GM19035 (cell line): Measurements from ENCODE around the gene MAVS.
"Not testable (repeated sequence)": the region's sequence is repeated elsewhere in the genome, so short reads cannot be mapped to it uniquely, and the experiment has no call there.

Experiments used
- ATAC-seq: cut with Tn5 transposase; IDR thresholded peaks from one replicate; pipeline ENCODE4 v1.9.1; 2021; ENCODE audit not compliant: unreplicated experiment

MAVS gene

DNA sequence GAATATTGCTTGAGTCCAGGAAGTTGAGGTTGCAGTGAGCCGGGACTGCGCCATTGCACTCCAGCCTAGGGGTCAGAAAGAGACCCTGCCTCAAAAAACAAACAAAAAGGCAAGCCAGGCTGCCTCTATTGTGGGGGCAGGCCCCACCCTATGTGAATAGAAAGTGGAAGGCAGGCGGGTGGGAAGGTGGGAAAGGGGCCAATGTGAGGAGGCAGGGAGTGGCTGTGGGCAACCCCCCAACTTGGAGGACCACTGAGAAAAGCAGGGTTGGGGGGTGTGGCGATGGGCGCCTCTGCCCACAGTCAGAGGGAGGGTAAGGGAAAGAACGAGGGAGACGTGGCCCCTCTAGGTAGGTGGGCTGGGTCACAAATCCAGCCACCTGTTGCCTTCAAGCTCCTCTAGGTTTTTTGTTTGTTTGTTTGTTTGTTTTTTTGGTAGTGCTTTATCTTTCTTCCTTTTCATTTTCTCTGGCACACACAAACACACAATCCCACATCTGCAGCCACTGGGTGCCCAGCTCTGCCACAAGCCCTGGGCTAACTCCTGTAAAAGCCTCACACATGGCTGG is 31.6 kb upstream of the MAVS start:
- ATAC-seq = no peak

DNA sequence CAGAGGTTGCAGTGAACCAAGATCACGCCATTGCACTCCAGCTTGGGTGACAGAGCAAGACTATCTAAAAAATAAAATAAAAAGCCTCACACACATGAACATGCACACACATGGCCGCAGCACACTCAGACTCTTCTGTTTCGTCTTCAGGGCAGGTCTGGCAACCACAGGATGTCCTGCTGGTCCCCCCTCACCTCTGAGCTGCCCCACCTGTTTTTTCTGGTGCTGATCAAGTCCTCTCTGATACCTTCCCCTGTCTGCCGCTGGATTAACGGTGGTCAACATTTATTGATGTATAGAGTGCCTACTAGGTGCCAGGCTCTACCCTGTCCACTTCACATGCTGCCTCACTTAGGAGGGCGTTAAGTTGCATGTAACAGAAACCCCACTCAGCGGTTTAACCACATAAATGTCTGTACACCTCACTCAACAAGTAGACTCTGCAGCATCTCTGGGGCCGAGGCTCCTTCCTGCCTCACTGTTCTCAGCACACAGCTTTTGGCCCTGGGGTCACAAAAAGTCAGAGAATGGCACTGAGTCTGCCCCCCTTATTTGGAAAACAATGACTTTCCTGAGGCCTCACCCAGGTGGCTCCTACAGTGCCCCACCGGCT is 30.8 kb upstream of the MAVS start:
- ATAC-seq = no peak

DNA sequence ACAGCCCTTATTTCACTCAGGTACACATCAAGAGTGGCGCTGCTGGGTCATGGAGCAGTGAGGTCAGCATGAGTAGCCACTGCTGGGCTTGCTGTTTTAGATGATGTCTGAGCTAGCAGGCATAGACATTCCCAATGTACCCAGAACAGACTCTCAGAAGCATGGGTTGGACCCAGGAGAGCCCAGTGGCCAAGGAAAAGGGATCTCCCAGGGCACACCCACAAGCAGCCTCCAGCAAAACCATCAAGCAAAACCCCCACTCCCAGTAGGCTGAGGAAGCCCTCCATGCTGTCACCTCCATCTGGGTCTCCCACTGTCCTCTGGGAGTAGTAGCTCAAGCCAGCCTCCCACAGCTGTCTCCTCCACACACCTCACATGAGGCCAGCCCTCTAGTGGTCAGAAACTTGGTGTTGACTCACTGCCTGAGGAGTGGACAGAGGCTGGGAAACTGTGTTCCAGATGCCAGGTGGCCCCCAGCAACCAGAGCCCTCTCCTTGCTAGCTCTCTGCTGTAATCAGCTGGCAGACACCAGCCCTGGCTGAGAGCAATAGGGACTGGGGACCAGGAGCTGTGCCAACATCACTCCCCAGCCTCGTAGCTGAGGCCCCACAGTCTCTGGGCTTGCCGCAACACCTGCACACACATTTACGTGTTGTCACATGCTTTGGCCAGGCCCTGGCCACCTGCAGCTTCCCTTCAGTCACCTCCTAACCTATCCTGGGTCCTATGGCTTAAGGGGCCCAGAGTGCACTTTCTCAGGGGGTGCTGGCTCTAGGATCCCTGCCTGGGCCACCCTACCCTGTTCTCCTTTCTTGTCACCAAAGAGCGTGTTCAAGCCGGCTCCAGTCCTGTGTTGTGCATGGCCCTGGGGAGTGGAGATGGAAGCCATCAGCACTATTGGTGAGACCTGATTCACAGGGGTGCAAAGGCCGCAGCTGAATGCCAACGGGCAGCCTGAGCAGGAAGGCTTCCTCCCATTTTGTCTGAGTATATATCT is 28.2 kb upstream of the MAVS start:
- ATAC-seq = no peak

DNA sequence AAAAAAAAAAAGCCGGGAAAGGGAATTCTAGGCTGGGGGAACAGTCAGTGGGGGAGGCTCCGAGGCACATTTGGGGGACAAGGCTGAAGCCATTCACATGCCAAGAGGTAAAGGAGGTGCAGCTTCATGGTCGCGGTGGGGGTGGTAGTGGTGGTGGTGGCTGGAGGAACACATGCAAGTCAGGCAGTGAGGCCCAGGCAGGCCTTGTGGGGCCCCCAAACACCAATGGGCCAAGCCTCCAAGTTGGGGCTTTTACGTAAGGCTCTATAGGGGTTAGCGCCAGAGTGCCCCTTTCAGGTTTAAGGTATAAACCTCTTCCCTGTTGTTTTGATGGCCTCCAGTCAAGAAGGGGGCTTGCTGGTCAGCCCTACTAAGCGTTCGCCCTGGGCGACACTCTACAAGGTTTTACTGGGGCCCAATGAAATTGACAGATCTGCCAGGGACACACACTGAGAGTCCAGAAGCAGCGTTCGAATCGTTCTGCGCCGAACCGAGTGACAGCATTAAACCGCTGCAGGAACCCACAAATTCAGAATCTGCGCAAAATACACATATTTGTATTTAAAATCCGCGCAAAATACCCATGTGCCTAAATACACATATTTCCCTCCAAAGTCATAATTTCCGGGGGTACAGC is 27.1 kb upstream of the MAVS start:
- no peak for ATAC-seq

DNA sequence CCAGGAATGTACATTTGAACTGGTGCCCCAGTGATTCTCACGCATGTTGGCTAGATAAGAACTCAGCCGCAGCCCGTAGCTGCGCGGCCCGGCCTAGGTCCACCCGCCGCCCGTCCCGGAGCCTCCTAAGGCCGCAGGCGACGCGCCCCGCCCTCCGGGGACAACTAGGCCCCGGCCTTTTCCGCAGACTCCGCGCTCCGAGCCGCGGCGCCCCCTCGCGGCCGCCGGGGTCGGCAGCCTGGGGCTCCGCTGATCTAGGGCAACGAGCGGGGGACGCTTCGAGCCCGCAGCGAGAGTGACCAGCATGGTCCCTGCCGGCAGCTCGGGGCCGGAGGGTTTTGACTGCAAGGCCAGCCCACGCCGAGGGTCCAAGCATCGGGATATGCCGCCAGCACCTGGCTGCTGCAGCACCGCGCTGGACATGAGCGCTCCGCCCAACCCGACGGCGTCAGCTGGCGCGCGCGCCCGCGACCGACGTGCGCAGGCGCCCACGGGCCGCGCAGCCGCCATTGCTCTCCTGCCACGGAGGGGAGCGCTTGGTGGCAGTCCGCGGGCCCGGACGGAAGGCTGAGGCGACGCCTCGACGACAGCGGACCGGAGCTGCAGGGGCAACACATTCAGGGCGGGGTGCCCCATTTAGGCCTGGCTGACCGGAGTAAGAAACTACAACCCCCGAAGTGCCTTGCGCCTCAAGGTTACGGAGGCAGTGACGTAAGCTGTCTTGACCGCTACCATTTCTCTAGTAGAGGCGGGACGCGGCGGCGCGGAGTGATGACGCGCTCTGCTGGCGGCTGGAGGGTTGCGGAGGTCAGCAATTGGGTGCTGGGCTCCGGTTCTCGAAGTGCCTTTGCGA is 26.4 kb upstream of the MAVS start, which contains the start of gene AP5S1:
Gene AP5S1 (plus strand): TSS at position 500 of the 853 bp plus-strand sequence. CDS start 1,571 bp downstream, outside the sequence.
- ATAC-seq = peak; percentile 79

DNA sequence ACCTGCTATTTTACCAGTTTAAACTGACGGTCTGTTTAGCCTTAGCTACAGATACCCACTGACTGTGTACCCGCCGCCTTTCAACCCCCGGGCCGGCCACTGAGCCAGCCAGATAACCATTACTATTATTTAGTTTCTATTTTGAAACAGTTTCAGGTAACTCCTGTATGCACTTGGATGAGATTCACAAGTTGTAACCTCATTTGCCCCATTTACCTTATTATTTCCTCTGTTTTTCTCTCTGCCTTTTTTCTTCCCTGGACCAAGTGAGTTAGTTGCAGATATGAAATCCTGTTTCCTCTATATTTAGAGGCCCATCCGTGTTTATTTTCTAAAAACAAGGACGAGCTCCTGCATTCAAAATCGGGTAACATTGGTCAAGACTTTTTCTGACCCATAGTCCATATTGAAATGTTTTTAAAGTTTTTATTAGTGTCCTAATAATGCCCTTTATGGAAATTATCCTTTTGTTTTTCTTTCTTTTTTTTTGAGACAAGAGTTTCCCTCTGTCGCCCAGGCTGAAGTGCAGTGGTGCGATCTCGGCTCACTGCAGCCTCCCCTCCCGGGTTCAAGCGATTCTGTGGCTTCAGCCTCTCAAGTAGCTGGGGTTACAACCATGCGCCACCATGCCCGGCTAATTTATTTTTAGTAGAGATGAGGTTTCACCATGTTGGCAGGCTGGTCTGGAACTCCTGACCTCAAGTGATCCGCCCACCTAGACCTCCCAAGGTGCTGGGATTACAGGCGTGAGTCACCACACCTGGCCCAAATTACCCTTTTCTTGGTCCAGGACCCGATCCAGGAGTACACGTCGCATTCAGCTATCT is 25.5 kb upstream of the MAVS start:
- ATAC-seq = peak; percentile 9

DNA sequence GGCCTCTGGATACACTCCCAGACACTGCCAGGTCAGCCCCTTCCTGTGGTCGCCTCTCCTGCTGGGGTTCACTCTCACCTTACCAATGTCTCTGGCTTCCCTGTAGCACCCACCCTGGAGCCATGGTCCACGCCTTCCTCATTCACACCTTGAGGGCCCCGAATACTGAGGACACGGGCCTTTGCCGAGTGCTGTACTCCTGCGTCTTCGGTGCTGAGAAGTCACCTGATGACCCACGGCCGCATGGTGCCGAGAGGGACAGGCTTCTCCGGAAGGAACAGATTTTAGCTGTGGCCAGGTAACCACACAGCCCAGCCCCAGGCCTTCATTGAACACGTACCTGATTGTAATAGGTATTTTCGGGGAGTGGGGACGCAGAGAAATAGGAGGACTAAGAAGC is 24.6 kb upstream of the MAVS start:
- ATAC-seq = no peak

DNA sequence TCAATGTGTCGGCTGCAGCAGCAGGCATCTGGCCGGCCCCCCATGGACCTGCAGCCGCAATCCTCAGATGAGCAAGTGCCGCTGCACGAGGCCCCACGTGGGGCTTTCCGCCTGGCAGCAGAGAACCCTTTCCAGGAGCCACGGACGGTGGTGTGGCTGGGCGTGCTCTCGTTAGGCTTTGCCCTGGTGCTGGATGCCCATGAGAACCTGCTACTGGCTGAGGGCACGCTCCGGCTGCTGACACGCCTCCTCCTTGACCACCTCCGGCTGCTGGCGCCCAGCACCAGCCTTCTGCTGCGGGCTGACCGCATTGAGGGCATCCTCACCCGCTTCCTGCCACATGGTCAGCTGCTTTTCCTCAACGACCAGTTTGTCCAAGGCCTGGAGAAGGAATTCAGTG is 22.8 kb upstream of the MAVS start:
- ATAC-seq = no peak

DNA sequence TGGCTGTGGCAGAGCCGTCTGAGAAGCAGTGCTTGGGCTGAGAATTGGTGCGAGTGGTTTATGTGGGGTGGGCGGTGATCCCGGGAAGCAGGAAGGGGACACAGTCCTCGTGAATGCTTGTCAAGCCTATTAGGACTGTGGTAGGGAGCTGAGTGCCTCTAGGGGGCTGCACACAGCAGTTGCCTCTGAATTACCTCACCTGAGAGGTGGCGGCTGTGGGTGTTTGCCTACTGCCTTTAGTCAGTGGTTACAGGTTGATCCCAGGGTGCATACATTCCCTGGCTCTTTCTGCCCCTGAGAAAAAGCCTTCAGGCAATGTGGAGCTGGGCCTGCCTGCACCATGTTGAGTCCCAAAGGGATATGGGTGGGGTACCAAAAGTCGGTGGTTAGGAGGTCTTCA is 21.1 kb upstream of the MAVS start:
- no peak for ATAC-seq

DNA sequence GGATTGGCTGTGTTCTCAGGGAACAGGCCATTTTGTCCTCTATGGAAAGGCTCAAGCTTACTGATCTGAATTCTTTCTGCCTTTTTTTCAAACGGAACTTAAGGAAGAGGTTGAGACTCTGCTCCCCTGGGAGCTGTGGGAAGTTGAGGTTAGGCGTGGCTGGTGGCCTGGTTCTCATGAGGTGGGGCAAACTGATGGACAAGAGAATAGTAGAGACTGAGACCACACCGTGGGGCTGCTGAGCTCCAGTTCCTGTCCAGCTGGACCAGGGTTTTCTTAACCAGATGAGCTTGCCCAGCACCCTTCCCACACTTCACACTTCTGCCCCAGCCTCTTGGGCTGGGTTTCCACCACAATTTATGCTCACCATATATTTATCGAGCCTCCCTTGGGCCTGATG is 20.2 kb upstream of the MAVS start:
- no peak for ATAC-seq

DNA sequence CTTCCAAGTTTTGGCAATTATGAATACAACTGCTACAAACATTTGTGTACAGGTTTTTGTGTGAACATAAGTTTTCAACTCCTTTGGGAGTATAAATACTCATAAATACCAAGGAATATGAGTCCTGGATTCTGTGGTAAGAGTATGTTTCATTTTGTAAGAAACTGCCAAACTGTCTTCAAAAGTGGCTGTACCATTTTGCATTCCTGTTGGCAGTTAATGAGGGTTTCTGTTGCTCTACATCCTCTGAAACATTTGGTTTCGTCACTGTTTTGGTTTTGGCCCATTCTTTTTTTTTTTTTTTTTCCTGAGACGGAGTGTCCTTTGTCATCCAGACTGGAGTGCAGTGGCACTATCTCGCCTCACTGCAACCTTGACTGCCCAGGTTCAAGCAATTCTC is 17.8 kb upstream of the MAVS start:
- ATAC-seq = no peak

DNA sequence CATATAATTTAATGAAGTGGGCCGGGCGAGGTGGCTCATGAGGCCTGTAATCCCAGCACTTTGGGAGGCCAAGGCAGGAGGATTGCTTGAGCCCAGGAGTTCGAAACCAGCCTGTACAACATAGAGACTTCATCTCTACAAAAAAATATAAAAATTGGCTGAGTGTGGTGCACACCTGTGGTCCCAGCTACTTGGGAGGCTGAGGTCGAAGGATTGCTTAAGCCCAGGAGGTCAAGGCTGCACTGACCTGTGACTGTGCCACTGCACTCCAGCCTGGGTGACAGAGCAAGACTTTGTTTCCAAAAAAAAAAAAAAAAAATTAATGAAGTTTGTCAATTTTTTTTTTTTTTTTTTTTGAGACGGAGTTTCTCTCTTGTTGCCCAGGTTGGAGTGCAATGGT is 16.7 kb upstream of the MAVS start:
- not testable (repeated sequence) for ATAC-seq

DNA sequence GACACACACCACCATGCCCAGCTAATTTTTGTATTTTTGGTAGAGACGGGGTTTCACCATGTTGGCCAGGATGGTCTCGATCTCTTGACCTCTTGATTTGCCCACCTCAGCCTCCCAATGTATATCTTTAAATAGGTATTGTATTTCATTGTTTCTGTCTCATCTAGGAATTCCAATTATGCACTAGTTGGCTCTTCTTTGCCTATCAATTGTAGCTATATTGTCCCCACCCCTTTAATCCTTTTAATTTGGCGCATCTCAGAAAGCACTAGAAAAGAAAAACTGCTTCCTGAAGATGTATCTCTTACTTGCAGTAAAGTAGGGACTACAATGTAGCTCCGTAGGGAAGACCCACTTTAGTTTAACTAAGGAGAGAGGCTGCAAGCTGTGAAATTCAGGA is 10.5 kb upstream of the MAVS start:
- no peak for ATAC-seq

DNA sequence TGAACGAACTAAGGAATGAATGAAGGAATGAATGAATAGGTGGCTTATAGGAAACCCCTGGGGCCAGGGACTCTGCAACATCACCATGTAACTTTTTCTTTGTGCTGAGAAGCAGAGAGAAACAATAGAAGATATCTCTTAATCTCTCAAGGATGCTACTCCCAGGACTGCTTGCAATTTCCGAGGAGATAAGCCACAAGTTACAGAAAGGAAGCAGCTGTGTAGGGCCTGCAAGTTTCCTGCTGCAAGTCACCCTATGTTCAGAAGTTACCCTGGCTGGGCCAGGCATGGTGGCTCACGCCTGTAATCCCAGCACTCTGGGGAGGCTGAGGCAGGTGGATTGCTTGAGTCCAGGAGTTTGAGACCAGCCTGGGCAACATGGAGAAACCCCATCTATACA is 7.3 kb upstream of the MAVS start:
- ATAC-seq = no peak

DNA sequence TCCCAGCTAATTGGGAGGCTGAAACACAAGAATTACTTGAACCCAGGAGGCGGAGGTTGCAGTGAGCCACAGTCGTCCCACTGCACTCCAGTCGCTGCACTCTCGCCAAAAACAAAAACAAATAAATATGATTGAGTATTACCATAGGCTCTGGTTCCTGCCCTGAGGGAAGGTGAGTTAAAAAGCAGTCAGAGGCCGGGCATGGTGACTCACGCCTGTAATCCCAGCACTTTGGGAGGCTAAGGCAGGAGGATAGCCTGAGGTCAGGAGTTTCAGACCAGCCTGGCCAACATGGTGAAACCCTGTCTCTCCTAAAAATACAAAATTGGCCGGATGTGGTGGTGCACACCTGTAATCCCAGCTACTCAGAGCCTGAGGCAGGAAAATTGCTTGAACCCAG is 6.4 kb upstream of the MAVS start:
- not testable (repeated sequence) for ATAC-seq

DNA sequence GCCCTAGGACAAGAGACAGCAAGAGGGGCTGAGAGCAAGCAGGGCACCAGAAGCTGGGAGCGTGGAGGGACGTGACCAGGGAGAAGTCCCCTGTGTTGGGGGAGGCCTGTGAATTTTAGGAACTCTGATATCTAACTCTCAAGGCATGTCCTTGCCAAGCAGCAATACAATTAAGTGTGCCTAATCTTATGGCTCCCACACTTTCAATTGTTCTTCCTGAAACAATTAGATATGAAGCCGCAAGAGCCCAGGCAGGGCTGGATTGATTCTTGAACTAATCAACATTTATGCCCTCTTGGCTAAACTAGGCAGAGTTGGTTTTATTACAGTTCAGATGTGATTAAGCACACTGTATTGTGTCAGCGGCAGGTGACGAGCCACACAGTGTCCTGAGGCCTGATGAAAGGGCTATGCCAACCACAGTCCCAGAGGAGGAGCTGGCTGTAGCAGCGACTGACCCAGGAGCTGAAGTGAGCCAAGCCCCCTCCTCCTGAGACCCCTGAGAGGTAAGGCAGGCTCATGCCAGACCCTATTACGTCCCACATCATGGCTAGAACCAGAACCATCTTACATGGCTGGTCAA is 4.2 kb upstream of the MAVS start:
- no peak for ATAC-seq

DNA sequence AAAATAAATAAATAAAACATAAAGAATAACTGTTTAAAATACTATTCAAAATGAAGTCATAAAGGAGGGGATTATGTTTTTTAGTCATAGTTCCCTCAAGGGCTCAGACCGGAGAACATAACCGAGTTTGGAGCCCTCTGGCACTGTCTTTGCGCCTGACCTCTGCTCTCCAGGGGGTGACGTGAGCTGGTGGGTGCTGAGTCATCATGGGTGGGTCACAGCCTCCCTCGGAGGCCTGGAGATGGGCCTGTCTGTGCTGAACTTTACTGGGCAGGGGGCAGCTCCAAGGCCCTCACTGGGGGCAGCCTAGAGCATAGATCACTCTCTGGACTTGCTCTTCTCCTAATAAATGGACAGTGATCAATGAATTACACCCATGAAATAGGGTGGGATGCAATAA is 3.1 kb upstream of the MAVS start:
- ATAC-seq = no peak

DNA sequence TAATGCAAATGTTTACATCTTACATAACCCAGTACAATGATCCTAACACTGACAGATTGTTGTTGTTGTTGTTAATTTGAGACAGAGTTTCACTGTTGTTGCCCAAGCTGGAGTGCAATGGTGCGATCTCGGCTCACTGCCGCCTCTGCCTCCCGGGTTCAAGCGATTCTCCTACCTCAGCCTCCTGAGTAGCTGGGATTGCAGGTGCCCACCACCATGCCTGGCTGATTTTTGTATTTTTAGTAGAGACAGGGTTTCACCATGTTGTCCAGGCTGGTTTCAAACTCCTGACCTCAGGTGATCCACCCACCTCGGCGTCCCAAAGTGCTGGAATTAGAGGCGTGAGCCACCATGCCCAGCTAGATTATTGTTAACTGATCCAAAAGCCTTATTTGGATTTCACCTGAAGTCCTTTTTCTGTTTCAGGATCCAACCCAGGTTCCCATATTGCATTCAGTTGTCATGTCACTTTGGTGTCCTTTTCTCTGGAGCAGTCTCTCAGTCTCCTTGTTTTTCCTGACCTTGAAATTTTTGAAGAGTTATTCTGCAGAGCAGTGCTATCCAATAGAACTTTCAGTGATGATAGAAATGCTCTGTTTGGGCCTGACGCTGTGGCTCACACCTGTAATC is 2.5 kb upstream of the MAVS start:
- ATAC-seq = not testable (repeated sequence)

DNA sequence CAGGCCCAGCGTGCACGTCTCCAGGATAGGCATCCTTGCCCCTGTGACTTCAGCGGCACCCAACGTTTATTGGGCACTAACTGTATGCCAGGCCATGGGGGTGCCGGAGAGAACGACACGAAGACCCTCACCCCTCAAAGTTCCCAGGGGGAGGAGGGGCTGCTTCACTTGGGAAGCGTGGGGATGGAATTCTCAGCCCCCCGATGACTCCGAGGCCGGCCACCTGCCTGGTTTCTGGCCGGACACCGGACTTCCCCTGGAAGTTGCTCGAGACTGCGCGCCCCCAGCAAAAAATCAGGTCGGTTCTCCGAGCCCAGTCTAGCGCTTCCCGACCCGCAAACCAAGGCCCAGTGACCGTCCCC is 275 bp upstream of the MAVS start:
- no peak for ATAC-seq
